ENCODE measurements around the gene RAB27B. TPM values are rescaled to one million over a fixed set of nuclear protein-coding genes. Genes with fewer than 3 reads are reported as not detected.

RAB27B gene
- total and polyA plus RNA-seq, 2 of the 8 experiments (the other 6 are each of a cell fraction or from before 2014, with no cell fraction given): 0.05 to 0.60 TPM

DNA sequence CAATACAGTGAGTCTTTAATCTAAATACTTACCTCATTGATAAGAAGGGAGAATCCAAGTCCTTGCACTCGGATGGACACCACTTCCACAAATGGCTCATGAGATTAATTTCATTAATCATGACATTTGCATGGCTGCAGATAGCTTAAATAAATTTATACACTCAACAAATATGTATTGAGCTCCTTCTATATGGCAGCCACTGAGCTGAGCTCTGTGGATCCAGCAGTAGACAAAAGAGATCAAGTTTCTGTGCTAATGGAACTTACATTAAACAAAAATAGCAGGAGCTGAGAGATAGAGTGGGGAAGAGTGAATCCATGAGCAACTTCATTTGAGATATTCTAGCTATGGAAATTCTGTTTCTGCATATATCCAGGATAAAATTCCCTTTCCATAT is 44.4 kb downstream of the RAB27B start:
- Histone ChIP-seq H2BK12ac (ENCODE audit: low read depth, low read length) (no peak overlapping the region), H2AFZ (ENCODE audit: low read length) (no peak overlapping the region), H4K5ac (ENCODE audit: insufficient read length, low read depth, low read length) (no peak overlapping the region), H3K9ac (replicated peaks in 1 of 4; ENCODE audit: extremely low read depth in 1 of 4, low read depth in 3 of 4, low read length in 3 of 4) (no peak overlapping the region), H4K91ac (replicated peaks; ENCODE audit: insufficient read length, low read length) (no peak overlapping the region), H2BK20ac (ENCODE audit: low read length) (no peak overlapping the region), H3K56ac (replicated peaks; ENCODE audit: insufficient read length, low read depth, low read length) (no peak overlapping the region), H3K4ac (replicated peaks; ENCODE audit: insufficient read length, low read depth, low read length) (no peak overlapping the region), H3K27me3 (replicated peaks in 1 of 4; ENCODE audit: control insufficient read depth in 3 of 4, extremely low read depth in 1 of 4, insufficient read depth in 3 of 4, low read length in 3 of 4) (no peaks in the 10 kb centered on the region), H3K23ac (ENCODE audit: insufficient read length) (no peak overlapping the region), H3K4me2 (ENCODE audit: insufficient read depth in 1 of 2, low read depth in 2 of 2, low read length in 2 of 2) (no peak overlapping the region), H3K79me2 (ENCODE audit: control insufficient read depth in 1 of 2, insufficient read depth in 2 of 2, low read length in 2 of 2) (no peaks in the 10 kb centered on the region), H2BK5ac (ENCODE audit: low read depth, low read length) (no peak overlapping the region), H3K27ac (ENCODE audit: low read depth, low read length) (no peak overlapping the region), H2BK120ac (replicated peaks; ENCODE audit: low read depth, low read length) (no peak overlapping the region), H3K23me2 (ENCODE audit: low read depth, low read length) (no peaks in the 10 kb centered on the region), H2BK15ac (ENCODE audit: low read length) (no peak overlapping the region), H2AK5ac (ENCODE audit: low read depth, low read length) (no peak overlapping the region), H4K8ac (ENCODE audit: extremely low read depth, insufficient read depth, low read length) (no peak overlapping the region), H3K36me3 (ENCODE audit: control insufficient read depth in 2 of 4, insufficient read depth in 4 of 4, low read length in 3 of 4) (no peaks in the 10 kb centered on the region), H3K9me3 (ENCODE audit: insufficient read depth in 2 of 2, low read depth in 1 of 2, low read length in 1 of 2) (no peaks in the 10 kb centered on the region), H3K4me3 (ENCODE audit: extremely low read depth in 1 of 4, insufficient read depth in 2 of 4, low read depth in 3 of 4, low read length in 4 of 4) (no peak overlapping the region), H3K79me1 (ENCODE audit: low read depth, low read length) (no peaks in the 10 kb centered on the region), H3K4me1 (replicated peaks in 1 of 4; ENCODE audit: control insufficient read depth in 3 of 4, insufficient read depth in 4 of 4, low read length in 3 of 4) (no peaks in the 10 kb centered on the region), H3K14ac (ENCODE audit: insufficient read length) (no peak overlapping the region), H4K20me1 (replicated peaks in 1 of 2; ENCODE audit: control insufficient read depth in 1 of 2, insufficient read depth in 2 of 2, low read length in 2 of 2) (no peaks in the 10 kb centered on the region), H3K18ac (ENCODE audit: extremely low read depth, low read length) (no peak overlapping the region)
- WGBS, 2 experiments (ENCODE audit: extremely low coverage in 1 of 2, insufficient coverage in 1 of 2, insufficient read length in 1 of 2, insufficient replicate concordance in 2 of 2, low coverage in 1 of 2, low lambda C conversion rate in 2 of 2, missing lambda C conversion rate in 1 of 2): 100% methylated on average over 1 of the region's 1 CpG; no CpG with 5 or more reads in 1 of the 2 experiments
- DNase-seq (ENCODE audit: low read depth in 1 of 2, low spot score in 2 of 2): no peak
- TF ChIP-seq YY1 (IDR thresholded peaks at IDR 0.05; ENCODE audit: low read depth, low read length) (no peak), CREB1 (IDR thresholded peaks at IDR 0.05) (no peak), ASH2L (IDR thresholded peaks at IDR 0.05; ENCODE audit: low read length) (no peak), TAF7 (optimal IDR thresholded peaks at IDR 0.05; ENCODE audit: borderline replicate concordance, low read depth, low read length) (no peak), EGR1 (IDR thresholded peaks at IDR 0.05; ENCODE audit: borderline replicate concordance, low read depth, low read length) (no peak), POLR2AphosphoS5 (IDR thresholded peaks at IDR 0.05; ENCODE audit: low read depth, low read length) (no peak)
- TF ChIP-seq, protein P1, sequence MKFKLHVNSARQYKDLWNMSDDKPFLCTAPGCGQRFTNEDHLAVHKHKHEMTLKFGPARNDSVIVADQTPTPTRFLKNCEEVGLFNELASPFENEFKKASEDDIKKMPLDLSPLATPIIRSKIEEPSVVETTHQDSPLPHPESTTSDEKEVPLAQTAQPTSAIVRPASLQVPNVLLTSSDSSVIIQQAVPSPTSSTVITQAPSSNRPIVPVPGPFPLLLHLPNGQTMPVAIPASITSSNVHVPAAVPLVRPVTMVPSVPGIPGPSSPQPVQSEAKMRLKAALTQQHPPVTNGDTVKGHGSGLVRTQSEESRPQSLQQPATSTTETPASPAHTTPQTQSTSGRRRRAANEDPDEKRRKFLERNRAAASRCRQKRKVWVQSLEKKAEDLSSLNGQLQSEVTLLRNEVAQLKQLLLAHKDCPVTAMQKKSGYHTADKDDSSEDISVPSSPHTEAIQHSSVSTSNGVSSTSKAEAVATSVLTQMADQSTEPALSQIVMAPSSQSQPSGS (IDR thresholded peaks at IDR 0.05; ENCODE audit: low read length): no peak
- ChIA-PET CTCF (ENCODE audit: partially characterized antibody) (interaction anchor here (0.6 to 0.7 kb wide), 2 partner anchors 32 to 447 kb away, joined by 3 read pairs; no protein-coding TSS in a partner anchor), POLR2A (ENCODE audit: partially characterized antibody) (no interaction called here)
- no peak for FAIRE-seq
